ELF-1 (cell line): ENCODE measurements around the gene DHRS9.

Experiments used
- DNase-seq: peaks from one replicate; pipeline ENCODE4 v3.0.0-alpha.2; 2016; ENCODE audit warnings: low read depth, low spot score

Gene DHRS9

GRCh38 chr2:169065864-169066517, 3.4 kb upstream of the DHRS9 start:
- DNase-seq, result no peak

- no peak for DNase-seq
Measured at GRCh38 chr2:169066897-169067296, 2.5 kb upstream of the DHRS9 start.

GRCh38 chr2:169069833-169070232, 470 bp downstream of the DHRS9 start:
- DNase-seq, result no peak

- DNase-seq, result no peak
Measured at GRCh38 chr2:169071455-169071854, 2.1 kb downstream of the DHRS9 start.

- no peak for DNase-seq
Measured at GRCh38 chr2:169072163-169072925, 3.0 kb downstream of the DHRS9 start.

GRCh38 chr2:169073211-169073962, 4.0 kb downstream of the DHRS9 start:
- no peak for DNase-seq

GRCh38 chr2:169073963-169074751, 4.8 kb downstream of the DHRS9 start:
- DNase-seq, result no peak

GRCh38 chr2:169077674-169078240, 8.4 kb downstream of the DHRS9 start:
- DNase-seq, result no peak

GRCh38 chr2:169080250-169081069, 11.1 kb downstream of the DHRS9 start:
- DNase-seq, result no peak

GRCh38 chr2:169081551-169081950, 12.2 kb downstream of the DHRS9 start:
- DNase-seq, result no peak

- no peak for DNase-seq
Measured at GRCh38 chr2:169082995-169083394, 13.6 kb downstream of the DHRS9 start.

GRCh38 chr2:169086893-169087467, 17.6 kb downstream of the DHRS9 start:
- no peak for DNase-seq

GRCh38 chr2:169087757-169088379, 18.5 kb downstream of the DHRS9 start:
- peak; percentile 13 for DNase-seq

GRCh38 chr2:169089182-169089581, 19.8 kb downstream of the DHRS9 start:
- no peak for DNase-seq

- no peak for DNase-seq
Measured at GRCh38 chr2:169090133-169090820, 20.9 kb downstream of the DHRS9 start.

- no peak for DNase-seq
Measured at GRCh38 chr2:169091256-169091655, 21.9 kb downstream of the DHRS9 start.

- DNase-seq, result no peak
Measured at GRCh38 chr2:169091761-169092519, 22.6 kb downstream of the DHRS9 start.

GRCh38 chr2:169093535-169093934, 24.2 kb downstream of the DHRS9 start:
- no peak for DNase-seq
